B cell (primary cell): ENCODE results near the gene MTHFSD.

Experiments used
- EZH2 ChIP-seq: IDR thresholded peaks from 2 replicates; pipeline ENCODE4 v1.6.1; 2012; ENCODE audit warnings: borderline replicate concordance, low read depth, mild to moderate bottlenecking, moderate library complexity, low read length; ENCODE audit not compliant: insufficient read depth, poor library complexity, severe bottlenecking
- TF ChIP-seq, protein P1 (sequence below): fragments of 200-600 bp; IDR thresholded peaks from one replicate; pipeline ENCODE4 v1.8.0; 2022; ENCODE audit warnings: antibody characterized with exemption, mild to moderate bottlenecking

DNA sequence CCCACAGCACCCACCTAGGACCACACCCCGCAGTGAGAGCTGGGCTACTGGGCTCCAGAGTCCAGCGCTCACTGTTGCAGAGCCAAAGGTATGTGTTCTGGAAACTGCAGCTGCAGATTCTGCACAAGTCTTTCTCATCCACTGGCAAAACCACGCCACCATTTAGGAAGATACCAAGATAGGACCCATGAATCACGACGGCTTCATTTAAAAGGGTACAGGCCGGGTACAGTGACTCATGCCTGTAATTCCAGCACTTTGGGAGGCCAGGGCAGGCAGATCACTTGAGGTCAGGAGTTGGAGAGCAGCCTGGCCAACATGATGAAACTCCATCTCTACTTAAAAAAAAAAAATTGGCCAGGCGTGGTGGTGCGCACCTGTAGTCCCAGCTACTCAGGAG is 25.9 kb downstream of the MTHFSD start:
- TF ChIP-seq, protein P1, sequence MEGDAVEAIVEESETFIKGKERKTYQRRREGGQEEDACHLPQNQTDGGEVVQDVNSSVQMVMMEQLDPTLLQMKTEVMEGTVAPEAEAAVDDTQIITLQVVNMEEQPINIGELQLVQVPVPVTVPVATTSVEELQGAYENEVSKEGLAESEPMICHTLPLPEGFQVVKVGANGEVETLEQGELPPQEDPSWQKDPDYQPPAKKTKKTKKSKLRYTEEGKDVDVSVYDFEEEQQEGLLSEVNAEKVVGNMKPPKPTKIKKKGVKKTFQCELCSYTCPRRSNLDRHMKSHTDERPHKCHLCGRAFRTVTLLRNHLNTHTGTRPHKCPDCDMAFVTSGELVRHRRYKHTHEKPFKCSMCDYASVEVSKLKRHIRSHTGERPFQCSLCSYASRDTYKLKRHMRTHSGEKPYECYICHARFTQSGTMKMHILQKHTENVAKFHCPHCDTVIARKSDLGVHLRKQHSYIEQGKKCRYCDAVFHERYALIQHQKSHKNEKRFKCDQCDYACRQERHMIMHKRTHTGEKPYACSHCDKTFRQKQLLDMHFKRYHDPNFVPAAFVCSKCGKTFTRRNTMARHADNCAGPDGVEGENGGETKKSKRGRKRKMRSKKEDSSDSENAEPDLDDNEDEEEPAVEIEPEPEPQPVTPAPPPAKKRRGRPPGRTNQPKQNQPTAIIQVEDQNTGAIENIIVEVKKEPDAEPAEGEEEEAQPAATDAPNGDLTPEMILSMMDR = no peak
- no peak for TF ChIP-seq EZH2
